Germinal center (tissue), 1 donor: ENCODE measurements around the gene FABP7.

Source experiments
- DNase-seq: peaks from one replicate; pipeline ENCODE4 v3.0.0; 2012; ENCODE audit warnings: mixed read lengths, low spot score

Gene FABP7

DNA sequence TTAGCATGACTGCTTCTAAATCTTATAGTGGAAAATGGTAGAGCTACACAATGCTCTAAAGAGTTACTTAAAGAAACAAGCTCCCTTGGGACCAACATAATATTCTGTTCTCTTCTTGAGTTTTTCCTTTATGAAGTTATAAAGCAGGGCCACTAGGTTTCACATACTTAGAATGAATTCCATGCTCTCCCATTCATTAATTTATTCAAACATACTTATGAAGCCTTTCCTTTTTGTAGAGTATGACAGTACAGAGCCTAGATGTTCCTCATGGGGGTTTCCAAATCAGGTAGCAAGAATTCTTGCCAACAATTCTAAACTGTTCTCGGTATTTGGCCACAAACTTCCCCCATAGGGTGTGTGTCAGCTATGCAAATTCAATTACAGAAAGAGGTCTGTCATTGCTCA, 20.6 kb upstream of the FABP7 start:
- DNase-seq, result no peak

DNA sequence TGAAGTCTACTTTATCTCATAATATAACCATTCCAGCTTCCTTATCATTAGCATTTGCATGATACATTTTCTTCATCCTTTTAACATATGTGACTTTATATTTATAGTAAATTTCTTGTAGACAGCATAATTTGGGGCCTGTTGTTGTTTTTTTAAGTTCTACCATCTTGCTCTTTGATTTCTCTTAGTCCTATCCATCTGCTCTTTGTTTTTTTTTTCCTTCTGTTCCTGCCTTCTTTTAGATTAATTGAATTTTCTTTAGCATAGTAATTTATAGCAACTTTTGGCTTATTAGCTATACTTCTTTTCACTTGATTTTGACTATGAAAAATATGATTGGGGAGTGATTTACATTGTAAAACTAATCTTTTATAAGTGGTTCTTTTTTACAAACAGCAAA, 19.2 kb upstream of the FABP7 start:
- DNase-seq, result no peak

DNA sequence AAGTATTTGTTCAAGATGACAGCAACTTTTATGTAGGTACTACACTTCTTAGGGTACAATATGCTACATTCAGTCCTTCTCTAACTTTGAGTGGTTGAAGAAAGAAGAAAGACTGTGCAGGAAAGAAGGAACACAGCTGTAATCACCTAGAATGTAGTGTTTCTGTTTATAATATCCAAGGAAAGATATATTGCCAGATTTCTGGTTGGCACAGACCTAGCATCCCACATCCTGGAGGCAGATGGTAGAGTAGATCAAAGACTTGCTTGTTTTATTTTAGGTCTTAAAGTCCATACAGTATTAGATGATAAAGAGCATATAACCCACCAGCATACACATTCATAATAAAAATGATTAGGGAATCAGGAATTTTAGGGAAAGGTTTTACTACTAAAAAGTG, 13.3 kb upstream of the FABP7 start:
- no peak for DNase-seq

DNA sequence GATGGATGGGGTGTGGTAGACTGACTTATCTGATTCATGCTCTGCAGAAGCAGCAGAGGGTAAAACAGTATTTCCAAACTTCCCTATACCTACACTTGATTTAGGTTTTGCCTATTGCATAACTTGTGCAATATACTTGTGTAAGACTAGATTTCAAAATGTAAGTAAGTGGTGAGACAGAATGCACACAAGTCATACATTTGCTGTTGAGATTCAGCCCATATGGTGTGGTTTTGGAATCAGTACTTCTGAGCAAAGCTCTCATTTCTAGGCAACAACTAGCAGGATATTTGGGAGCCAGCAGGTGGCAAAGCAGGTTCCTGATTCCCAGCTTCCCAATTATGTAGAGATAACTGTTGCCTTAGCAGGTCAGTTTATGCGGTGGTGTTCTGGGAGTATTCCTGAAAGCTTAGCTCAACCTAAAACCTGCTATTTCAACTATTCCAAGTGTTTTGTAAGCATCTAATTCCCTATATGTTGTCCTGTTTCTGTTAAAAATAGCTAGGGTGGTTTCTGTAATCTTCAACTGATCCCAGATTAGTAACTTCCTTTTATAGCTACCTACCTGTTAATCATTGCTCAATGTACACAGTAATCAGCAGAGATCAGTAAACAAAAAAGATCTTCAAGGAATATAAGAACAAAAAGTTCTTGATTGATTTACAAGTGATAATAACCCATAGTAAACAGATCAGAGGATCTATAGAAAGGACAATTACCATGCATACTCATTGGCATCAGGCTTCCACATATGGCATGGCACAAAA, 8.5 kb upstream of the FABP7 start:
- DNase-seq, result no peak

DNA sequence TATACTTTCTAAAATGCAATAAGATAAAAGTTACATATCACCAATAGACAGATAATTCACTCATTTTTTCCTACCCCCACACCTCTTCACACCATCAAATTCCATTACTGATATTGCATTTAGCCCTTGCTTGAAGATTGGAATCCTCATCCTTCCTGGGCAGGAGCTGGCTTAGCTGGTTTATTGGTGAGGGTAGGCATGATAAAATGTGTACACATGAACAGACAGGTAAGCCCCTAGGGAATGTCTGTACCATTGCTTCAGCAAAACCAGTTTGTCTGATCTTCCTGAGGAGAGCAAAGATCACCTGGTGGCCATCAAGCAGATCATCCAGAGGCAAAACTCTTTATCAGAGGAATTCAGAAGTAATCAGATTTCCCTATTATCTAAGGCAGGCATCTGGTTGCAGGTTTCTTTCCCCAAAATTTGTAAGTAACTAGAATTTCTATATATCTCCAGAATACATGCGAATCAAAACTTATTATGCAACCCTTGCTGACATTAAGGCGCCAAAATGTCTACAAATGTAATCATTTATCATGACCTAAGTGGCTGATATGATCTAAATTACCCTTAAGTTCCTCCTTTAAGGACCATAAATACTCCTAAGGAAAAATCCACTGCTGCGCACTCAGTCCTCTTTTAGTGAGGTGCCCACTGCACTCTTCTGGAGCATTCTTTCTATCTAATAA, 6.6 kb upstream of the FABP7 start:
- no peak for DNase-seq

DNA sequence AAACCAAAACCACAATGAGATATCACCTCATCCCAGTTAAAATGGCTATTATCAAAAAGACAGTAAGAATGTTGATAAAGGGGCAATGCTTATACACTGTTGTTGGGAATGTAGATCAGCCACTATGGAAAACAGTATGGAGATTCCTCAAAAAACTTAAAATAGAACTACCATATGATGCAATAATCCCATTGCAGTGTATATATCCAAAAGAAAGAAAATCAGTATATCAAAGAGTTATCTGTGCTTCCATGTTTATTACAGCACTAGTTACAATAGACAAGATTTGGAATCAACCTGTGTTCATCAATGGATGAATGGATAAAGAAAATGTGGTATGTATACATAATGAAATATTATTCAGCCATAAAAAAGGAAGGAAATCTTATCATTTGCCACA, 3.5 kb upstream of the FABP7 start:
- no peak for DNase-seq

DNA sequence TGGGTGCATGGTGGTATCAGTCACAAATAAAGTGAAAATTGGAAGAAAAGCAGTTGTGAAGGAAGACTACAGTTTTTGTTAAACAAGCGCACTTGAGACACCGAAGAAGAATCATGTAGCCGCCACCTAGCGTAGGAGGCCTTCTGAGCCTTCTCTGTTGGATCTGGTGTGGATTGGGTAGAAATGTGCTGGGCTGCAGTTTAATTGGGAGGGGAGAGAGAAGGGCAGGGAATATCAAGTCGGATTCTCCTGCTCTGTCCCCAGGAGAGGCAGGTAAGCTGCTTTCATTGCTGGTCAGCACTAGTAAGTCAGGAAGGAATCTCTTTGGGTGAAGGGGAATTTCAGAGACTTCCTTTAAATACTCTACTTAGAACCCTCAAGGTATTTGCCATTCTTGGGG, 1.2 kb upstream of the FABP7 start:
- no peak for DNase-seq

DNA sequence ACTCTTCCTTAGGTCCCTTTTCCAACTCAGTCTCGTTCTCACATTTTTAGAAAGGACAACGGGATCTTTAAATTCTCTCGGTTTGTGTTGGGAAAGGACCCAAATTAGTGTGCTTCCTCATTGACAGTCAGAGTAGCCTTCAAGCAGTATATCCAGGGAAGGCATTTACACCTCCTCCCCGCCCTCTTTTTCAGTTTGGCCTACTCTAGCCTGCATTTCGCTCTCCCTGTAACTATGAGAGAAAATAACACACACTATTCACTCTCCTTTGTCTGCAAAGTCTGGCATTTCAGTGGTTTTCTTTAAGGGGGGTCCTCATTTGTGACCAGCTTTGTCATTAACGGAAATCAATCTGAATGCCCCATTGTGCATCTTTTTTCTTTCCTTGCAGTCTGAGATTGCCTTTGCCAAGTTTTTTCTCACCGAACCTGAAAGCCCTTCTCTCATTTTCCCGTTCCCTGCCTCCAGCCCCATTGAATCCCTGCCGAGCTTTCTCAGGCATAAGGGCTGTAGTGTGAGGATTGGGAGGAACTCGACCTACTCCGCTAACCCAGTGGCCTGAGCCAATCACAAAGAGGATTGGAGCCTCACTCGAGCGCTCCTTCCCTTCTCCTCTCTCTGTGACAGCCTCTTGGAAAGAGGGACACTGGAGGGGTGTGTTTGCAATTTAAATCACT, 393 bp upstream of the FABP7 start:
- DNase-seq, result no peak

DNA sequence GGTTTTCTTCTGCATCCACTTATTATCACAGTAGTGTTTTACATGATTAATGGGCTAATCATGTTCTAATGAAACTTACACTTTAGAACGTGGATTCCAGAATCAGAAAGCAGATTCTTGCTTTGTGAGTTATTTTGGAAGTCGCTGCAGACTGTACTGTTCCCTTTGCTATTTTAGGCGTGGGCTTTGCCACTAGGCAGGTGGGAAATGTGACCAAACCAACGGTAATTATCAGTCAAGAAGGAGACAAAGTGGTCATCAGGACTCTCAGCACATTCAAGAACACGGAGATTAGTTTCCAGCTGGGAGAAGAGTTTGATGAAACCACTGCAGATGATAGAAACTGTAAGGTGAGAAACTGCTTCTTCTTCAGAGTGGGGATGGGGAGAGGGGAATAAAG, 598 bp downstream of the FABP7 start:
- DNase-seq, result no peak

DNA sequence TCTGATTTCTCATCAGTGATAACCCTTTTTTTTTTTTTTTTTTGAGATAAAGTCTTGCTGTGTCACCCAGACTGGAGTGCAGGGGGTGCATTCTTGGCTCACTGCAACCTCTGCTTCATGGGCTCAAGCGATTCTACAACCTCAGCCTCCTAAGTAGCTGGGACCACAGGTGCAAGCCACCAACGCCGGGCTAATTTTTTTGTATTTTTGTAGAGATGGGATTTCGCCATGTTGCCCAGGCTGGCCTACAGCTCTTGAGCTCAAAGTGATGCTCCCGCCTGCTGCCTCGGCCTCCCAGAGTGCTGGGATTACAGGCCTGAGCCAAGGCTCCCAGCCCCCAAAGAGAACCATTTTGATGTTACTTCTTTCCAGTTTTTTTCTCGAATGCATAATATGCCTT, 2.2 kb downstream of the FABP7 start:
- DNase-seq, result no peak

DNA sequence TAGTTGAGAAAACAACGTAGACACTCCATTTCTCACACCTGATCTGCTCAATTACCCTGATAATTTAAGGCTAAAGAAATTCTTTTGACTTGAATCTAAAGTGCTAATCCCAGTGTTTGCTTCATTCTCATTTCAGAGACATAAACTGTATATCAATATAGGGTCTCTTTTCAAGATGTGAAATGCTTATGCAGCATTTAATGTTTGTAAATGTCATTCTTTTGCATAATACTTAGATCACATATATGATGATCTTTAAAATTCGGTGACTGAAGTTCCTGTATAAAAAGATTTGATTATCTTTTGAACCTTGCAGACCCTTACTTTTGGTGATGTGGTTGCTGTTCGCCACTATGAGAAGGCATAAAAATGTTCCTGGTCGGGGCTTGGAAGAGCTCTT, 3.9 kb downstream of the FABP7 start:
- no peak for DNase-seq

DNA sequence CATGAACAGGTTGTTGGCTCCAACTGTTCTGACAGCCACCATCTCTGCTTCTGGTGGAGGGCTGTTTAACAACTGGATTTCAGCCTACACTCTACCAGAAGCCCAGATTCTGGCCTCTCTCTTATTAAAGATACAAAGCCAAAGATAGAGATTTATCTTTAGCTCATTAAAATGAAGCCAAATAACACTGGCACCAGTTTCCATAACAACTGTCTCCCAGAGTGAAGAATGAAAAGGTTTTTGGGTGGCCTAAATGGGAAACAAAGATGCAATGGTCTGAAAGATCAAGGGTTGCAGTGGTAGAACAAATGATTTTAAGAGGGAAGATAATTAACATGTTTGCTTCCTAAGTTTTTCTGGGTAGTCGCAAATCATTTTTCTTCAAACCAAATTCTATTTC, 6.4 kb downstream of the FABP7 start:
- no peak for DNase-seq

DNA sequence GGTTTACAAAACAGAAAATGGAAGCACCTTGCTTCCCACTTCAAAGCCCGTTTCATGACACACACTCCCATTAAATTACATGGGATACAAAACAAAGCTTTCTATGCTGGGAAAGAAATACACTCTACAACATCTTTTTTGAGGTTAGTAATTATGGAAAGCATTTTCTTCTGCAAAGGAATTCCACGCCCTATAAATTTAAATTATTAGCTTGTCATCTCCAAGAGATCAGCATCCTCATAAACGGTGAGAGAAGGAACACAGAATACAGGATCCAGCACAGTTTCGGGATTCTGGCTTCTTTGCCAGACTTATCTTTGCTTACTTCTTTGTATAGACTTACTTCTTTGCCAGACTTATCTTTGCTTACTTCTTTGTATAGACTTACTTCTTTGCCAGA, 8.2 kb downstream of the FABP7 start:
- DNase-seq, result no peak

DNA sequence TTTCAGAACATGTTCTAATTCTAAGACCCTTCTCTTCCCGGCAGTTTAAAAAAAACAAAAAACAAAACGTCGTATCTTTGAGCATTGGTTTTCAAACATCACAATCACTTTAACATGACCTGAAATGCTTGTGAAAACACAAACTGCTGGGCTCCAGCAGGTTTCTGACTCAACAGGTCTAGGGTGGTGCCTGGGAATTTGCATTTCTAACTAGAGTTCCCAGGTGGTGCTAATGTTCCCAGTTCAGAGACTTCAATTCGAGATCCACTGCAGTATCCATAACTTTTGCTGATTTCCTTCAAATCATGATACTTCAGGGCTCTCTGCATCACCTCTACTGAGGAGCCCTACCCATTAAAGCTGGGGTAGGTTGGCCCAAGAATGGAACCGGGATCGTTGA, 8.7 kb downstream of the FABP7 start:
- no peak for DNase-seq

DNA sequence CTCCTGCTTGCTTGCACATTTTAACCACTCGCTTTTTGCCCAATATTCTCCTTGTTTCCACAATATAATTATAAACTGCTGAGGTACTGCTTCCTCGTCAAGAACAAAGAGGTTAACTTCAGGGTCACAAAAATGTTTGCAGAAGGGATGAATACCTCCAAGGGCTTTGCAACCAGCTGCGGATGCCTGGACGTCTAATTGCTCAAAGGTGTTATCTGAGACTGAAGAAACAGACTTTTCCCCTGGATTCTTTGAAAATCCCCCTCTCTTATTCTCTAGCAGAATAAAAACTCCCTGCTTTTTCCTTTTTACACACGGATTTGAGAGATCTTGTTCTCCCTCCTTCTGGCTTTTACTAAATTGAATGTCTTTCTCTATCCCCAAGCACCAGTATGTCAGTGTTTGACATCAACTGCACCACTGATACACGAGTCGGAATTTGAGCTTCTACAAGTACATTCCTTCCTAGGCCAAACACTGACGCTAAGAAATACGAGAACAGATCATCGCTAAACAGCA, 9.2 kb downstream of the FABP7 start:
- DNase-seq, result no peak

DNA sequence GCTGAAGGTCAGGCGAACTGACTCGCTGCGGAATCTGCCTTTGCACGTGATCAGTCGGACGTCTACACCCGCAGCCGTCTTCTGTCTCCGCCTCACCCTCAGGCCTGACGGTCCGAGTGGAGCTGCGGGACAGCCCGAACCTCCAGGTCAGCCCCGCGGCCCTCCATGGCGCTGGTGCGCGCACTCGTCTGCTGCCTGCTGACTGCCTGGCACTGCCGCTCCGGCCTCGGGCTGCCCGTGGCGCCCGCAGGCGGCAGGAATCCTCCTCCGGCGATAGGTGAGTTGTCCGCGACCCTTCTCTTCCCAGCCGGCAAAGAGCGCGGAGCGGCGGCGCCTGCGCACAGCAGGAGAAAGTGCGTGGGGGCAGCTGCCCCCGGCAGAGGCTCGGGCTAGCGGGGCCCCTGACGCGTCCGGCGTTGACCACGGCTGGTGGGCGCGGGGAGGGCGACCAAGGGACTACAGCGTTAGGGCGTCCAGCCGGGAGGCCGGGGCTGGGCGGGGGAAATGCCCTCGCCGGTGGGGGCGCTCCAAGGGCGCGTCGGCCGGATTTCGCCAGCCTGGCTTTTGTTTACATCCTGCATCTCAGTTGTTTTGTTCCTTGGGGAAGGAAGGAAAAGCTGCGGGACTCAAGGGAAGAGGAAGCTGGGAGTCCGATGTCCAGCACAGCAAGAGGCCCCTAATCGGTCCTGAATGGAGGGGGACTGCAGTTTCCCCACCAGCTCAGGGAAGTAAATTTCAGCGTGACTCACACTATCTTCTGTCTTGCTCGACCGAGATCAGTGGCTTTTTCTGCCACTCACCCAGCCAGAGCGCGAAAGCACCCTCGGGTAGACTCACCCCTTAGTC, 9.9 kb downstream of the FABP7 start, which contains the start of gene SMPDL3A:
Gene SMPDL3A (plus strand): TSS at position 77 of the 846 bp plus-strand sequence. CDS start 89 bp downstream, at position 166.
- peak; percentile 68 for DNase-seq

DNA sequence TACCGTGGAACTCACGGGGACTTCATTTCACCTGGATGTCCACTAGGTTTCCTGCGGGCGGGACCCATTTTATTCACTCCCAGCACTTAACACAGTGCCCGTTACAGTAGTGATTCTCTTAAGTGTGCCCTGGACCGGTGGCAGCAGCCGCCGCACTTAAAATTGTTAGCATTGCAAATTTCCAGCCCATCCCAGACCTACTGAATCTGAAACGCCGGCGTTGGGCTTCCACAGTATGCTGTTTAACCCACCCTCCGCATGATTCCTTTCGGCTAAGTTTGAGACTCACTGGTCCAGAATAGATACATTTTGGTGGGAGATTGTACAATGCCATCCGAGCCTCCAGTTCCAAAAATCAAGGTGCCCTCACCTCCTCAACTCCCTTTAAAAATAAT, 10.5 kb downstream of the FABP7 start:
- no peak for DNase-seq

DNA sequence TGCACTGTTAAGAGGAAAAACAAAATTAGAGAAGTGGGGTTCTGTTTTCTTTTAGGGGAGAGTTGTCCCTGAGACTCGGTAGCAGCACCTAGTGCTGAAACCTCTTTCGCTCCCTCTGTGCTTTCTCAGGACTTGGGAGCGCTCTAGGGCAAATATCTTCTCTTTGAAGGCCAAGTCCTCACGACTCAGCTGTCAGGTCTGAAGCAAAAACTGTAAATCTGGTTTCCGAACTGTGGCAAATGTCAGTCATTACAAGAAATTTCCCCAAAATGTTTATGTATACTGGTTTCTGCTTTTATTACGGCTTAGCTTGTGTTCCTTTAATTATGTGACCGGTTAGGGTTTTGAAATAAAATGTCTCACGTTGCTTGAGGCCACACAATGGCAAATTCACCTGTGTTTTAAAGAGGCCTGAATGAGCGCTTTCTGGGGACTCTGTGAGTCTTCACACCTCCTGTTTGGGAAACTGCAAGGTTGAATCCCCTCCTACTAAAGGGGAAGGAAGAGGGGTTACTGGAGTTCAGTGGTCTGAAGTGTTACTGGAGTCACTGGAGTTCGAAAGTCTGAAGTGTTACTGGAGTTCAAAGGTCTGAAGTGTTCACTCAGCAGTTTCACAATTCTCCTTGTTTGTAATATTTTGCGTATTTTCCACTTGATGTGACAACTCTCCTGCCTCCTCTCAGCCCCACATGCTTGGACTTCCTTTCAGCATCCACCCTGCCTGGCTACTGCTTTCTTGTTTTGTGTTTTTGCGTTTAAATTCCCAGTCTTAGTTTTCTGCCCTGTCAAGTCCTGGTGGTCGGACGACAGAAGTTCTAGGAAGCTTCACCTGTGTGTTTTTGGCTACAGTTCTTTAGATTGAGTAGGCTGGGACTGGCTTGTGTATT, 11.2 kb downstream of the FABP7 start:
- DNase-seq, result peak; percentile 47

DNA sequence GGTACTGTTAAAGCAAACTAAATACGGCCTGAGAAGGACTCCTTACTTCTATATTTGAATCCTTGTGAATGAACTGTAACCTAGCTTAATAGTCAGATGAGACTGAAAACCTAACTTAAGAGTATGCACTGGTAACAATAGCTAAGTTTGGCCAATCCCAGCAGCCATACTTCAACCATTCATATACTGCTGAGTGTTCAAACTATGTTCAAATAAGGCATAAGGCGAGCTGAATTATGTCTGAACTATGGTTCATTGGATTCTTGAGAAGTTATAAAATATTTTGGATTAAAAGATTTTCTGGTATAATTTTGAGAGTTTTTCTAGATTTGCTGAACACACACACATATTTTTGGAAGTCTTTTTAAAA, 11.8 kb downstream of the FABP7 start:
- DNase-seq, result no peak

DNA sequence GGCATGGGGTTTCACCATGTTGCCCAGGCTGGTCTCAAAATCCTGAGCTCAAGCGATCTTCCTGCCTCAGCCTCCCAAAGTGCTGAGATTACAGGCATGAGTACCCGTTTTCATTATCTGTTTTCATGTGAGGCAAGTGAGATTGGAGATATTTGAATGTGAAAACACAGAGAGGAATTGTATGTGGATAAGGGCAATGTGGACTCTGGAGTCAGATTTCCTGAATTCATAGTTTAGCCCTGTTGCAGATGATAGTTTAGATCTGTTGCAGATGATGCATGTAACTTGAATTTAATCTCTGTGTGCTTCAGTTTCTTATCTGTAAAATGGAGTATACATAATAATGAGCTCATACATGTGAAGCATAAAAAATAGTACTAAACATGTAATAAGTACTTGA, 13.2 kb downstream of the FABP7 start:
- DNase-seq, result no peak

DNA sequence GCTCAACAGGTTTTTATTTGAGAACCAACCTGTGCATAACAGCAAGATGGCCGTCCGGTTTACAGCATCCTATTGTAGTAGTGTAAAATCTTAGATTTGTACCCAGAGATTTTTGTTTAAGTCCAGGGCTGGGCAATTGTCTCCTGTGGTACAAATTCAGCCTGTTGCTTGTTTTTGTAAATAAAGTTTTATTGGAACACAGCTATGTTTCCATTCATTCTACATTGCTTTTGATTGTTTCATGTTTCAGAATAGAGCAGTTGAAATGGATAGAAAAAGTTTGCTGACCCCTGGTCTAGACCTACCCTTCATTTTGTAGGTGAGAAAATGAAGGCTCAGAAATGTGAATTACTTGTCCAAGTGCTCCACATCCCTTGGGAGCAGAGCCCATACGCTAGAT, 18.0 kb downstream of the FABP7 start:
- no peak for DNase-seq
